Activated CD8-positive, alpha-beta T cell treated with anti-CD3 and anti-CD28 coated beads, Interleukin-2, amount 10 ng/mL, durations not matched to agents 7 days and 5 days (primary cell): ENCODE data around the gene DIAPH3. TPM values are rescaled to one million over a fixed set of nuclear protein-coding genes. Genes with fewer than 3 reads are reported as not detected.

Source experiments
- ATAC-seq: fragments of 150-1000 bp; cut with Tn5 transposase; one replicate; pipeline ENCODE4 v1.10.0; 2021; ENCODE audit warnings: moderate library complexity
- CTCF ChIA-PET: fragments of 350-600 bp; sonication (Branson Sonifier 250); formaldehyde crosslinking; loops from one replicate; lab custom pipeline; 2021; ENCODE audit warnings: antibody characterized with exemption; lab: Charles Lee
- POLR2A ChIA-PET: fragments of 350-600 bp; sonication (Branson Sonifier 250); formaldehyde crosslinking; loops from one replicate; lab custom pipeline; 2021; ENCODE audit warnings: antibody characterized with exemption; lab: Charles Lee
- DNase-seq: peaks from one replicate; pipeline ENCODE4 v3.0.0-alpha.2; 2020
- H3K27ac Mint-ChIP-seq: one replicate; pipeline ENCODE4 v1.8.0; 2021; ENCODE audit warnings: mild to moderate bottlenecking, mixed read lengths
- H3K27me3 Mint-ChIP-seq: one replicate; pipeline ENCODE4 v1.8.0; 2021; ENCODE audit warnings: low read depth, mixed read lengths
- H3K36me3 Mint-ChIP-seq: one replicate; pipeline ENCODE4 v1.8.0; 2021; ENCODE audit warnings: low read depth, mixed read lengths
- H3K4me1 Mint-ChIP-seq: one replicate; pipeline ENCODE4 v1.8.0; 2021; ENCODE audit warnings: low read depth, mixed read lengths
- H3K4me3 Mint-ChIP-seq: one replicate; pipeline ENCODE4 v1.8.0; 2021; ENCODE audit warnings: mild to moderate bottlenecking, mixed read lengths
- H3K9me3 Mint-ChIP-seq: one replicate; pipeline ENCODE4 v1.8.0; 2022; ENCODE audit warnings: mixed read lengths; ENCODE audit not compliant: insufficient read depth
- total RNA-seq, 2 experiments: library from RNA; stranded (reverse); gene quantifications; one replicate each; pipeline ENCODE4 v1.2.3, GENCODE V29; 2021

DIAPH3 gene
- total RNA-seq, 2 experiments from 2014 or later: 25.9 to 26.8 TPM

DNA sequence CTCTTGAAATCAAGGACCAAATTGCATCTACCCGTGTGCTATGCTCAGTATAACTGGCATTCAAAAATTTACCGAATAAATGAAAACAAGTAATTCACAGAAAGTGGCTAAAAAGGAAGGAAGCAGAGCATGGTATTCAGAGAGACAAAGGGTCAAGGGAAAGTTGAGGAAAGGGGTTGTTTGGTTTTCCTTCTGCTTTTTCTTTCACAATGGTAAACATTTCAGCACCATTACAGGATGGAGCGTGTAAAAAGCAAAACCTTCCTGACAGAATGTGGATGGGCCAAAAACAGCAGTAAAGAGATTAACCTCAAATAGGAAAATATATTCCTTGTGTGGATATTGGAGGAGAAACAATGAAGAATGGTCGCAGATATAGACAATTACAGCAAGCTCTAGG, 14.8 kb downstream of the DIAPH3 start:
- DNase-seq (no peak), ATAC-seq (no peak)
- Mint-ChIP-seq H3K36me3 (peaks cover 6% of the 10 kb centered on the region), H3K9me3 (no peaks in the 10 kb centered on the region), H3K4me3 (no peak overlapping the region), H3K27me3 (no peaks in the 10 kb centered on the region), H3K4me1 (peaks cover 14% of the 10 kb centered on the region), H3K27ac (no peak overlapping the region)
- ChIA-PET POLR2A (no interaction called here), CTCF (no interaction called here)

DNA sequence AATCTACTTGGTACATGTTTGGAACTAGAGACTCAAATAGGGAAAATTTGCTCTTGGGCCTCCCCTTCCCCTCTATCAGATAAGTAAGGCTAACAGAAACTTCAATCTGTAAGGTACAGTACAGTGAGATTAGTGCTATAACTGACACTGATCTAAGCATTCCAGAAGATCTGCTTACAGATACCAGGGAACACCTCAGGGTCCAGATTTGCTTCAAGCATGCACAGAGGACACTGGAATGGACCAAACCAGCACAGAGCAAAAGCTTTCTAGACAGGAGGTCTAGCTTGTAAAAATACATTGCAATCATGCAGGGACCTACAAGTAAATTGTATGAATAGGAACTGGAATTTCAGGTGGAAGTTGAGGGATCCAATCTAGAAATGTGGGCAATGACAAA, 16.4 kb downstream of the DIAPH3 start:
- H3K36me3 Mint-ChIP-seq: peaks cover 5% of the 10 kb centered on the region
- no peaks in the 10 kb centered on the region for H3K27me3 Mint-ChIP-seq
- no peak for ATAC-seq

DNA sequence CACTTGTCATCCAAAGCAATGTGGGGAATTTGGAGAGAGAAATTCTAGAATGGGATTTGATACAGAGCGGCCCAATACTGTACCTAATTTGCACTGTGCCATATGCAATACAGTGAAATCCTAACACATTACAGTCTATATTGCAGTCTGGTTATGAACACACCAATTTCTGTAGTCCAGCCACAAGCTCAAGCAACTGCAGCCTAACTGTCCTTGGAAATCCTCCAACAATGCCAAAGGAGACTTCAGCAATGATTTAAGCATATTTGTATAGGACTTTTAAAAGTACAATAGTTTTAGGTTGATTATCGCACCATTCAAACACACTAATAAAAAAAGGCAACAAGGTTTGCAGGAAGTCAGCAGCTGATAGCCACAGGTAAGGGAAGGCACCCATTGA, 17.3 kb downstream of the DIAPH3 start:
- no peak for ATAC-seq
- no peak for DNase-seq
- CTCF ChIA-PET: no interaction called here
- H3K27ac Mint-ChIP-seq: no peak overlapping the region
- H3K27me3 Mint-ChIP-seq: no peaks in the 10 kb centered on the region
- no peak overlapping the region for H3K4me3 Mint-ChIP-seq
- H3K9me3 Mint-ChIP-seq: no peaks in the 10 kb centered on the region
- H3K36me3 Mint-ChIP-seq: peaks cover 5% of the 10 kb centered on the region
- POLR2A ChIA-PET: no interaction called here
- peaks cover 20% of the 10 kb centered on the region for H3K4me1 Mint-ChIP-seq

More for the DNA sequence above, 16.4 kb downstream of the DIAPH3 start:
- H3K9me3 Mint-ChIP-seq: no peaks in the 10 kb centered on the region
- POLR2A ChIA-PET: no interaction called here
- no peak overlapping the region for H3K27ac Mint-ChIP-seq
- CTCF ChIA-PET: no interaction called here
- H3K4me3 Mint-ChIP-seq: no peak overlapping the region
- H3K4me1 Mint-ChIP-seq: peaks cover 22% of the 10 kb centered on the region
- no peak for DNase-seq

DNA sequence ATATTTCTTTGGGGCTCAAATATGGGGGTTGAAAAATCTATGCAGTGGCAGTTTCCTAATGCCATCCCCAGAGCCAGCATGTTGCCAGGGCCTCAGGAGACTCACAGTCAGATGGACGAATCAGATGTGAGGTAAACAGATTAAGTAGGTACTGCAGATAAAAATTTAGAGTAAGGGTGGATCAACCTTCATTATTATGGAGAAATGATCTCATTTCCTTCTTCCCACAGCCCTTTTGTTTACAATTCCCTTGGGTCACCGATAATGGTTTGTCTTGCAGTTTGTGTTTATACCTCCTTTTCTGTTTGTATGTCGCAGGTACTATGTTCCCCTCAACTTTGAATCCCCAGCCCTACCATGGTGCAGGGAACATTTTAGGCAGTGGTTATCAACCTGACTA, 20.0 kb downstream of the DIAPH3 start:
- ChIA-PET CTCF (interaction anchor here (1.7 kb wide), 1 partner anchor 287 kb away, joined by 3 read pairs; no protein-coding TSS in a partner anchor), POLR2A (no interaction called here)
- peaks cover 5% of the 10 kb centered on the region for H3K36me3 Mint-ChIP-seq
- H3K27me3 Mint-ChIP-seq: no peaks in the 10 kb centered on the region
- H3K27ac Mint-ChIP-seq: no peak overlapping the region
- H3K9me3 Mint-ChIP-seq: no peaks in the 10 kb centered on the region
- no peak overlapping the region for H3K4me3 Mint-ChIP-seq
- no peak for ATAC-seq
- DNase-seq: no peak
- peaks cover 15% of the 10 kb centered on the region for H3K4me1 Mint-ChIP-seq

DNA sequence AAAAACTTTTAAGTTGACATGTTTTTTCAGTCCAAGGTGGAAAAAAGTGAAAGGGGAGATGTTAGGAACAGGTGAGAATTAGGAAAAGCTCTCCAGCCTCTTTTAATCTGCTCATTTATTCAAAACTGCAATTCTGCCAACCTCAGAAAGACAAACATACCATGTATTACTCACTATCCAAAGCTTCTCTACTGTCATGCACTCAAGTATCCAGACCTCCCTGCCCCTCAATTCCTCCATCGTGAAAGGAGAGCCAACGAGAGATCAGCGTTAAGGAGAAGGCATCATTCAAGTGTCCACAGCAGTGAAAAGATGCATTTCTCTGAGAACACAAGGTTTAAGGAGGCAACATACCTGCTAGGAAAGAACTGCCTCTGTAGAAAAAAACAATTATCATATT, 24.5 kb downstream of the DIAPH3 start:
- POLR2A ChIA-PET: interaction anchor here (1.1 kb wide), 1 partner anchor 24 kb away, joined by 3 read pairs; no protein-coding TSS in a partner anchor
- H3K36me3 Mint-ChIP-seq: peaks cover 4% of the 10 kb centered on the region

DNA sequence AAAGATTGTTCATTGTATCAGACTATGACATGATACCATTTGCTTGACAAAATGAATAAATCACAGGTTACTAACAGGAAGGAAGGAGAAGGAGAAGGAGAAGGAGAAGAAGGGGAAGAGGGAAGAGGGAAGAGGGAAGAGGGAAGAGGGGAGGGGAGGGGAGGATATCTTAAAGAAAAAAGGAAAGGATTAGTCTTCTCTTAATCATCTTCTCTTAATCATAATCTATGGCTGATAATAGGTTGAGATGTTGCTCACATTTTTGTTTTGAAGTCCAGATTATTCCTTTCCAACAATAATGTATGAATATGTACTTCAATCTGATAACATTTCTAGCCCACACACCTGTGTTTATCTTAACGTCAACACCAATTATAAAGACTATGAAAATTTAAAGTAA, 25.1 kb downstream of the DIAPH3 start:
- no peak overlapping the region for H3K4me3 Mint-ChIP-seq
- CTCF ChIA-PET: no interaction called here
- no peak overlapping the region for H3K27ac Mint-ChIP-seq
- ATAC-seq: no peak
- peaks cover 4% of the 10 kb centered on the region for H3K36me3 Mint-ChIP-seq
- DNase-seq: no peak
- POLR2A ChIA-PET: interaction anchor here (1.1 kb wide), 1 partner anchor 24 kb away, joined by 3 read pairs; no protein-coding TSS in a partner anchor
- H3K4me1 Mint-ChIP-seq: peaks cover 21% of the 10 kb centered on the region
- no peaks in the 10 kb centered on the region for H3K27me3 Mint-ChIP-seq
- H3K9me3 Mint-ChIP-seq: no peaks in the 10 kb centered on the region

More for the DNA sequence above, 24.5 kb downstream of the DIAPH3 start:
- H3K9me3 Mint-ChIP-seq: no peaks in the 10 kb centered on the region
- peaks cover 19% of the 10 kb centered on the region for H3K4me1 Mint-ChIP-seq
- CTCF ChIA-PET: no interaction called here
- no peak overlapping the region for H3K27ac Mint-ChIP-seq
- DNase-seq: no peak
- no peak overlapping the region for H3K4me3 Mint-ChIP-seq
- no peak for ATAC-seq
- no peaks in the 10 kb centered on the region for H3K27me3 Mint-ChIP-seq

DNA sequence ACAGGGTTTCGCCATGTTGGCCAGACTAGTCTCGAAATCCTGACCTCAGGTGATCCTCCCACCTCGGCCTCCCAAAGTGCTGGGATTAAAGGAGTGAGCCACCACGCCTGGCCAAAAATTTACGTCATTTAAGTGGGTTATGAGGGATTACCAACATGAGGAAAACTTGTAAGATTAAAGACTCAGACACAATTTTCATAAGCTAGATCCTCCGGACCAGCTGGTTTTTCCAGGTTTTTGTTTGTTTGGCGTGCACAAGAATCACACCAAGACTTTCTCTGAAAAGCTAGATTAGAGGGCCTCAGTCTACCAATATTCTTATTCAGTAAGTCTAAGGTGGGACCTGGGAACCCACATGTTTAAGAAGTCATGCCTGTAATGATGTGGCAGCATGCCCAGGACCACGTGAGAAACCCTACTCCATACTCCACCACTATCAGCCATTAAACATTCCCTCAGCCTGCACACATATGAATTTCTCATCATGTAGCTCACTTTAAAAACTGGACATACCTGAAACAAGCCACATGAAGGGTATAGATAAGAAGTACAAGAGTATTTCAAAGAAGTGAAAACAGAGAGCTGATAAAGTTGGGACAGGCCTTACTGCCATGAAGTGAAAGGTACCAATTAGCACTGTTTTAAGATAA, 25.7 kb downstream of the DIAPH3 start:
- H3K27me3 Mint-ChIP-seq: no peaks in the 10 kb centered on the region
- DNase-seq (no peak), ATAC-seq (no peak)
- H3K4me3 Mint-ChIP-seq: no peak overlapping the region
- H3K4me1 Mint-ChIP-seq: peaks cover 15% of the 10 kb centered on the region
- H3K36me3 Mint-ChIP-seq: peaks cover 4% of the 10 kb centered on the region
- H3K27ac Mint-ChIP-seq: no peak overlapping the region
- CTCF ChIA-PET: no interaction called here
- H3K9me3 Mint-ChIP-seq: no peaks in the 10 kb centered on the region
- POLR2A ChIA-PET: interaction anchor here (1.1 kb wide), 1 partner anchor 25 kb away, joined by 3 read pairs; no protein-coding TSS in a partner anchor

DNA sequence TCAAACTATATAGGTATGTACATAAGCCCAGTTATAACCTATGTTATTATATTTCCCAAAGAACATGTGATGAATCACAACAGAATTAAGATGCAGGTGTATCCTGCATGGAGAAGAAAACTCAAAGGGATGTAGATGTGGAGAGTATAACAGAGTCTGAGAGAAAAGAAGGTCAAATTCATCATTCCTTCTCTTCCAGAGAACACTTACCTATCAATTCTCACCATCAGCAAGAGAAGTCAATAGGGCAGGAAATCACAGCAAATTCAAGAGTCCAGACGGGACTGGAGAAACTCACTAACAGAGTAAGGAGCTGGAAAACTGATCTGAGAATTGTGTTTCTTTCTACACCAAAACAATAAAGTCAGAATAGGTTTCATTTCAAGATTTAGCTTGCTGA, 28.4 kb downstream of the DIAPH3 start:
- Mint-ChIP-seq H3K36me3 (peaks cover 10% of the 10 kb centered on the region), H3K4me1 (peaks cover 13% of the 10 kb centered on the region), H3K9me3 (no peaks in the 10 kb centered on the region), H3K27me3 (no peaks in the 10 kb centered on the region), H3K27ac (no peak overlapping the region), H3K4me3 (no peak overlapping the region)
- POLR2A ChIA-PET: no interaction called here
- CTCF ChIA-PET: interaction anchor here (1.2 kb wide), 1 partner anchor 20 kb away, joined by 3 read pairs; no protein-coding TSS in a partner anchor
- ATAC-seq (no peak), DNase-seq (no peak)

DNA sequence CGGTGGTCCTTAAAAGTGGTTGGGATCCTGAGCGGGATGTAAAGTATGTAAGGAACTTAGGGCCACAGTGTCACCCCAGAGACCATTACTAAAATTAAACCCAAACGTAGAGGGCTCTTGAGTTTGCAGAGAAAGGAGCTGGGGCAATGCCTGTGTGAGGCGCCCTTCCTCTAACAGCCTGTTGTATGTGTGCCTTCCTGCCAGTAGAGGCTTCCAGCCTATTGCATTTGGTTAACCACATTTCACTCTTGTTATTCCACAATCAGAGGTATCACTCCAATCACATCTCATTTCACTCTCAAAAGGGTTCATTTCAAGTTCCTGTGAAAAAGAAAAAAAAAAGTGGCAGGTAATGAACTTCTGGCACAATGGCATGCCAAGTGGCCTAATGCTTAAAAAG, 29.4 kb downstream of the DIAPH3 start:
- no peaks in the 10 kb centered on the region for H3K27me3 Mint-ChIP-seq
- peaks cover 13% of the 10 kb centered on the region for H3K4me1 Mint-ChIP-seq
- ChIA-PET CTCF (no interaction called here), POLR2A (no interaction called here)
- peaks cover 17% of the 10 kb centered on the region for H3K36me3 Mint-ChIP-seq
- no peak overlapping the region for H3K4me3 Mint-ChIP-seq
- H3K27ac Mint-ChIP-seq: no peak overlapping the region
- no peaks in the 10 kb centered on the region for H3K9me3 Mint-ChIP-seq
- DNase-seq (no peak), ATAC-seq (no peak)

DNA sequence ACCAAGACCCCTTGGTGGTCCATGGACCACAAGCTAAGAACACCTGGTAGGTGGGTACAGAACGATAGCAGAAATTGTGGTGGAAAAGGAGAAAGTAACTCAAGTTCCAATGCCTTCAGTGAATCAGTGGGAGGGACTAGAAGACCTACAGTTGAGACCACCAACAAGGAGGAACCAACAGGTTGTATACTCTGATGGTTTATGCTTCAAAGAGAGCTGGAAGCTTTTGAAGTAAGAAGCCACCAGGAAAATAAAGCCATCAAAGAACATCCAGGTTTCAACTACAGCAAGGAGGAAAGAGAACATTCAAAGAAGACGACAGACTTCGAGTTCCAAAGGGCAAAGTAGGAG, 42.4 kb downstream of the DIAPH3 start:
- ATAC-seq (no peak), DNase-seq (no peak)
- ChIA-PET CTCF (no interaction called here), POLR2A (no interaction called here)
- peaks cover 3% of the 10 kb centered on the region for H3K9me3 Mint-ChIP-seq
- no peaks in the 10 kb centered on the region for H3K4me1 Mint-ChIP-seq
- no peaks in the 10 kb centered on the region for H3K27me3 Mint-ChIP-seq
- peaks cover 22% of the 10 kb centered on the region for H3K36me3 Mint-ChIP-seq
- H3K27ac Mint-ChIP-seq: no peak overlapping the region
- H3K4me3 Mint-ChIP-seq: no peak overlapping the region

DNA sequence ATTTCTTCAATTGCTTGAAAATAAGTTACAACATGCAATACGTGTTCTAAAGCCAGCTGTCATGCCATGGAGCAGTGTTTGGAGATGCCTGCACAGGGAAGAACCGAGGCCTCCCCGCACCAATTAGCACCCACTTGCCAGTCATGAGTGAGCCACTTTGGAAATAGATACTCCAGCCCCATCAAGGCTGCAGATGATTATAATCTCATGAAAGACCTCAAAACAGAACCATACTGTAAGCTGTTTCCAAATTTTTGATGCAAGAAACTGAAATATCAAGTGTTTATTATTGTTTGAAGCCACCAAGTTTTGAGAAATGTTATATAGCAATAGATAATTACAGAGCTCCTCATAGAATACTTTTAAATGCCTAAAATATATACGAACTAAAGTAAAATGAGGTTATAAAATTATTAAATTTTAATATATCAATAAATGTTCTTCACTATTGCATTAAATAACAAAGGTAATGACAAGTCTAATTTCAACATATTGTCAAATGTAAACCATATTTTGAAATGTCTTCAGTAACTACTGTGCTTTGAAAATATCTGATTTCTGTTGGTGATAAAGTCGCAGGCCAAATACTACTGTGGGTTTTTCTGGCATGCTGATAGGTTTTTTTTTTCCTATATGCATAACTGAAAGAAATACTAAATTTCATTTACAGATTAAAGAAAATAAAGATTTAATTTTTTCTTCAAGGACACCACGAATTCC, 43.0 kb downstream of the DIAPH3 start:
- ATAC-seq (no peak), DNase-seq (no peak)
- ChIA-PET CTCF (no interaction called here), POLR2A (no interaction called here)
- H3K27ac Mint-ChIP-seq: no peak overlapping the region
- no peaks in the 10 kb centered on the region for H3K27me3 Mint-ChIP-seq
- H3K4me3 Mint-ChIP-seq: no peak overlapping the region
- peaks cover 21% of the 10 kb centered on the region for H3K36me3 Mint-ChIP-seq
- peaks cover 5% of the 10 kb centered on the region for H3K9me3 Mint-ChIP-seq
- no peaks in the 10 kb centered on the region for H3K4me1 Mint-ChIP-seq

DNA sequence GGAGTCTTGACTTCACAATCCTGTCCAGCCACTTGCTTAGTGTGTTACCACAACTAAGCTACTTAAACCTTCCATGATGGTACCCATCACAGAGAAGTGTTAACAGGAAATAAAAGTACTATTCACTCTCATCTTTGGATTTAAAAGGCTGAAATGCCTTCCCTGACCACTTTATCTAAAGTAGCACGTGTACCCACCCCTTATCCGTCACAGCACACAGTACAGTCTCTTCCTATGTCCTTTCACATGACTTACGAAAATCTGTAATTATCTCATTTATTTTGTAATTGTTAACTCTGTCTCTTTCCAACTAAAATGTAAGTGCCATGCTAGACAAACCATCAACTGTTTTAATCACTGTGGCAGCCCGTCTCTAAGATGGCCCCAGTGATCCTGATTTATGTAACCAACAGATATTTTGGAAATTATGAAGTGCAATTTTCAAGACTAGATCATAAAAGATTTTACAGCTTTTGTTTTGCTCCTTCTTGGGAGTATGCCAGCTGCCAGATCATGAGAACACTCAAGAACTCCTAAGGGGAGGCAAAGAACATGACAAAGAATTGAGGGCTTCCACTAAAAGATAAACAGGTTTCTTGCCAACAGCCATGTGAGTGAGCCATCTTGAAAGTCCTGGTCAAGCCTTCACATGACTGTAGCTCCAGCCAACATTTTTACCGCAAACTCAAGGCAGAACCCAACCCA, 44.9 kb downstream of the DIAPH3 start:
- ATAC-seq (no peak), DNase-seq (no peak)
- Mint-ChIP-seq H3K27me3 (no peaks in the 10 kb centered on the region), H3K27ac (no peak overlapping the region), H3K9me3 (peaks cover 15% of the 10 kb centered on the region), H3K4me1 (no peaks in the 10 kb centered on the region), H3K36me3 (peaks cover 27% of the 10 kb centered on the region), H3K4me3 (no peak overlapping the region)
- ChIA-PET POLR2A (no interaction called here), CTCF (no interaction called here)
